Uterus (tissue), 4 donors: ENCODE results near the gene IMMP1L. TPM values are rescaled to one million over a fixed set of nuclear protein-coding genes. Genes with fewer than 3 reads are reported as not detected.

ENCODE experiments used
- DNase-seq, 2 donors: peaks; one replicate each; pipeline ENCODE4 v3.0.0-alpha.2; 2019 to 2020
- H3K27ac ChIP-seq, 2 donors: fragments of 200-600 bp; sonication (generic); 1 replicate in 1 of 2; 2 replicates in 1 of 2; pipeline ENCODE4 v1.5.1; 2016 to 2018
- H3K27me3 ChIP-seq, 2 donors: fragments of 200-600 bp; sonication (generic); one replicate each; pipeline ENCODE4 v1.5.1; 2018 to 2019; ENCODE audit warnings: control low read depth in 1 of 2
- H3K36me3 ChIP-seq, 2 donors: fragments of 200-600 bp; sonication (generic); one replicate each; pipeline ENCODE4 v1.5.1; 2019; ENCODE audit warnings: control low read depth in 1 of 2
- H3K4me1 ChIP-seq, 2 donors: fragments of 200-600 bp; sonication (generic); one replicate each; pipeline ENCODE4 v1.5.1; 2018 to 2019; ENCODE audit warnings: control low read depth in 1 of 2
- H3K4me3 ChIP-seq, 2 donors: fragments of 200-600 bp; sonication (generic); 1 replicate in 1 of 2; 2 replicates in 1 of 2; pipeline ENCODE4 v1.5.1; 2018 to 2019; ENCODE audit warnings: mild to moderate bottlenecking in 1 of 2
- H3K9me3 ChIP-seq, 2 donors: fragments of 200-600 bp; sonication (generic); one replicate each; pipeline ENCODE4 v1.5.1; 2019; ENCODE audit warnings: control low read depth in 1 of 2
- CTCF ChIP-seq, 4 experiments: fragments of 200-600 bp in 2 of 4; fragments of 450-650 bp in 2 of 4; sonication (generic) in 2 of 4; IDR thresholded peaks; one replicate each; pipeline ENCODE4 v1.5.1; 2016 to 2019; ENCODE audit warnings: antibody characterized with exemption in 4 of 4, mild to moderate bottlenecking in 2 of 4, moderate library complexity in 1 of 4
- POLR2A ChIP-seq, 2 donors: fragments of 450-650 bp; IDR thresholded peaks; one replicate each; pipeline ENCODE4 v1.6.1; 2016; ENCODE audit warnings: antibody characterized with exemption in 2 of 2, mild to moderate bottlenecking in 1 of 2, moderate library complexity in 1 of 2
- intact Hi-C: fragments of 100-400 bp; cut with DNase I; formaldehyde crosslinking; loops from one replicate; pipeline ENCODE4 v1.15.1; 2023; ENCODE audit warnings: low total_unique reads
- total RNA-seq, 4 donors: library from RNA; depleted of rRNA in 3 of 4; stranded (reverse); fragments of >200 nt in 3 of 4; gene quantifications; one replicate each; pipeline versions ENCODE4 v1.1.0 to v1.2.4, GENCODE V29; 2014 to 2023
- donor health status: DM: yes; HTN: yes; CAD: no.

IMMP1L gene
- total RNA-seq, 4 donors from 2014 or later, result 2.6 to 32.2 (median 19.8) TPM

DNA sequence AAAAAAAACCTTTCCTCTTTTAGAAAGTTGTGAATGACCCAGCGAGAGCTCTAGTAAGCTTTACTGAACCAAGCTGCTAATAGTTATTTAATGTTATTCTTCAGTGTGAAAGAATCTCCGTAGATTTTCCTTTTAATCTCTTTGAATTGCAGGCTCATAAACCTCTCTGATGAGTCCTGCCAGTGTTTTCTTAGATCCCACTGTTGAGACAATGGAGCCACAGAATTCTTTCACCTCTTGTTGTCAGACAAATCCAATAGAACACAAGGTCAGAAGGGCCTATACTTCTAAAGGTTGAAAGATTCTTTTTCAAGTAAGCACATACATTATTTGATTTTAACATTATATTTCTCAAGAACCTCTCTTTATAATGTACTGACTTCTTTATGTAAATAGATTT is 87.6 kb downstream of the IMMP1L start:
- no peak for DNase-seq
- intact Hi-C loops, result no loop called here
- Histone ChIP-seq H3K4me3 (no peak overlapping the region), H3K4me1 (no peaks in the 10 kb centered on the region), H3K27ac (no peak overlapping the region), H3K36me3 (no peaks in the 10 kb centered on the region), H3K9me3 (no peaks in the 10 kb centered on the region), H3K27me3 (no peaks in the 10 kb centered on the region)
- TF ChIP-seq POLR2A (IDR thresholded peaks at IDR 0.05) (no peak), CTCF (IDR thresholded peaks at IDR 0.05) (no peak)

- no peak overlapping the region for H3K27ac ChIP-seq
- no peaks in the 10 kb centered on the region for H3K36me3 ChIP-seq
- DNase-seq, result no peak
- H3K4me1 ChIP-seq, result no peaks in the 10 kb centered on the region
- H3K9me3 ChIP-seq, result no peaks in the 10 kb centered on the region
- H3K4me3 ChIP-seq, result no peak overlapping the region
- TF ChIP-seq CTCF (IDR thresholded peaks at IDR 0.05) (no peak), POLR2A (IDR thresholded peaks at IDR 0.05) (no peak)
- H3K27me3 ChIP-seq, result no peaks in the 10 kb centered on the region
- intact Hi-C loops, result no loop called here
Observed at GRCh38 chr11:31419669-31420068, 89.8 kb downstream of the IMMP1L start.

DNA sequence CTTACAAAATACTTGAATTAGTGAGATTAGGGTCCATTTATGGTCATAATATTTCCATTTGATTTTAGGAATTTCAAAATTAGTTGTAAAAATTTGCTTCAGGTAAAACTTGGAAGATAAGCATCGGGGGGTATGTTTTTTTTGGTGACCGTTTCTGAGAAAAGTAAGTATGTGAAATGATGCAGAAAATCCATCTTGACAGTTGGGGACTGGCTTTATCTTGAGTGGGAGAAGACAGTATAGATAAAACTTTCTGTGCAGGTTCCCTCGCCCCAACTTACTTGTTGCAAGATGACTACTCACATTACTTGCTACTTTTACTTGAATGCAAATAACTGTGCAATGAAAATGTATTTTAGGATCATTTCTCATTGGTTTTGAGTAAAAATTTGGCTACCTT is 90.3 kb downstream of the IMMP1L start:
- TF ChIP-seq CTCF (IDR thresholded peaks at IDR 0.05) (no peak), POLR2A (IDR thresholded peaks at IDR 0.05) (no peak)
- DNase-seq, result no peak
- H3K27me3 ChIP-seq, result no peaks in the 10 kb centered on the region
- H3K36me3 ChIP-seq, result no peaks in the 10 kb centered on the region
- intact Hi-C loops, result no loop called here
- H3K27ac ChIP-seq, result no peak overlapping the region
- H3K4me1 ChIP-seq, result no peaks in the 10 kb centered on the region
- no peak overlapping the region for H3K4me3 ChIP-seq
- no peaks in the 10 kb centered on the region for H3K9me3 ChIP-seq

- no peaks in the 10 kb centered on the region for H3K9me3 ChIP-seq
- H3K4me3 ChIP-seq, result no peak overlapping the region
- H3K36me3 ChIP-seq, result no peaks in the 10 kb centered on the region
- DNase-seq, result no peak
- H3K27ac ChIP-seq, result no peak overlapping the region
- TF ChIP-seq POLR2A (IDR thresholded peaks at IDR 0.05) (no peak), CTCF (IDR thresholded peaks at IDR 0.05) (no peak)
- H3K4me1 ChIP-seq, result no peaks in the 10 kb centered on the region
- no peaks in the 10 kb centered on the region for H3K27me3 ChIP-seq
- intact Hi-C loops, result no loop called here
Observed at GRCh38 chr11:31417816-31418215, 91.6 kb downstream of the IMMP1L start.

DNA sequence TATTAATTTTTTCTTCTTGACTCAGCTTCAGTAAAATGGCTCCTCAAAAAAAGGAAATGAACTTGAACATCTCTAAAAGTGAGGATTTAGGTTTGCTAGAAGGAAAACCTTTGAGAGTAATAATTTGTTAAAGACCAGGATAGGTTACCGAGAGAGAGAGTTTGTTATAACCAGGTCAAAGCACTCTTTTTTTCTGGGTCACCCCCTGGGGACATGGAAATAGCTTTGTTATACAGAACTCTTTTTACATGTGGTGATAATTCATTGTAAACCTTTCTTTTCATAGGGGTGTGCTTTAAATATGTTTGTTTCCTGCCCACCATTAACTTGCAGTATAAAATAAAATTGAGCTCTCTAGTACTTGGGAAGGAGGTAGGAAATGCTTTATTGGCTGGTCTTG is 92.1 kb downstream of the IMMP1L start:
- H3K4me3 ChIP-seq, result no peak overlapping the region
- no peak for TF ChIP-seq POLR2A (IDR thresholded peaks at IDR 0.05)
- TF ChIP-seq CTCF (IDR thresholded peaks at IDR 0.05), result no peak
- H3K9me3 ChIP-seq, result no peaks in the 10 kb centered on the region
- no peaks in the 10 kb centered on the region for H3K36me3 ChIP-seq
- intact Hi-C loops, result no loop called here
- H3K27me3 ChIP-seq, result no peaks in the 10 kb centered on the region
- no peak overlapping the region for H3K27ac ChIP-seq
- H3K4me1 ChIP-seq, result no peaks in the 10 kb centered on the region
- DNase-seq, result no peak
